Keratinocyte (primary cell): ENCODE data around the gene TENM4. TPM values are rescaled to one million over a fixed set of nuclear protein-coding genes. Genes with fewer than 3 reads are reported as not detected.

Experiments
- DNase-seq: peaks from one replicate; pipeline ENCODE4 v3.0.0-alpha.2; 2011; ENCODE audit warnings: low read depth, missing footprints, low spot score
- FAIRE-seq: peaks from 2 replicates; lab custom pipeline; 2011; peaks lifted over from hg19 to GRCh38; lab: Jason Lieb, UNC
- H2AFZ ChIP-seq: 2 replicates; pipeline ENCODE4 v1.6.0; 2012; ENCODE audit warnings: low read length, control low read depth, inconsistent platforms; ENCODE audit not compliant: control insufficient read depth
- H3K27ac ChIP-seq: 2 replicates; pipeline ENCODE4 v1.5.1; 2011; ENCODE audit warnings: low read length; ENCODE audit not compliant: control insufficient read depth, insufficient read depth
- H3K27me3 ChIP-seq: 3 replicates; pipeline ENCODE4 v1.6.0; 2011; ENCODE audit warnings: low read length; ENCODE audit not compliant: control insufficient read depth, insufficient read depth; ENCODE audit errors: extremely low read depth
- H3K36me3 ChIP-seq, 2 experiments: 2 replicates in 1 of 2; 3 replicates in 1 of 2; pipeline ENCODE4 v1.5.1; 2011; ENCODE audit warnings: low read length in 2 of 2, mild to moderate bottlenecking in 1 of 2; ENCODE audit not compliant: control insufficient read depth in 2 of 2, insufficient read depth in 2 of 2; ENCODE audit errors: extremely low read depth in 1 of 2
- H3K4me1 ChIP-seq: 3 replicates; pipeline ENCODE4 v1.5.1; 2011; ENCODE audit warnings: low read length; ENCODE audit not compliant: control insufficient read depth, insufficient read depth; ENCODE audit errors: extremely low read depth
- H3K4me2 ChIP-seq: 3 replicates; pipeline ENCODE4 v1.6.0; 2011; ENCODE audit warnings: low read depth, low read length; ENCODE audit not compliant: control insufficient read depth, insufficient read depth; ENCODE audit errors: extremely low read depth
- H3K4me3 ChIP-seq, 3 experiments: fragments of 200-600 bp in 1 of 3; sonication (generic) in 1 of 3; 2 replicates in 2 of 3; 3 replicates in 1 of 3; pipeline ENCODE4 v1.5.1; 2011 to 2016; ENCODE audit warnings: low read length in 3 of 3, mild to moderate bottlenecking in 3 of 3, control low read depth in 2 of 3, inconsistent platforms in 1 of 3, low read depth in 1 of 3, mixed read lengths in 1 of 3, mixed run types in 1 of 3, moderate library complexity in 1 of 3; ENCODE audit not compliant: control insufficient read depth in 2 of 3, insufficient read depth in 2 of 3; ENCODE audit errors: extremely low read depth in 1 of 3
- H3K79me2 ChIP-seq: 2 replicates; pipeline ENCODE4 v1.6.0; 2012; ENCODE audit warnings: low read length; ENCODE audit not compliant: control insufficient read depth, insufficient read depth
- H3K9ac ChIP-seq: 3 replicates; pipeline ENCODE4 v1.6.0; 2011; ENCODE audit warnings: low read length; ENCODE audit not compliant: control insufficient read depth, insufficient read depth; ENCODE audit errors: extremely low read depth
- H3K9me1 ChIP-seq: 3 replicates; pipeline ENCODE4 v1.6.0; 2011; ENCODE audit warnings: low read length; ENCODE audit not compliant: control insufficient read depth, insufficient read depth; ENCODE audit errors: extremely low read depth
- H3K9me3 ChIP-seq: 2 replicates; pipeline ENCODE4 v1.5.1; 2012; ENCODE audit warnings: low read depth, low read length; ENCODE audit not compliant: control insufficient read depth
- H4K20me1 ChIP-seq: 3 replicates; pipeline ENCODE4 v1.6.0; 2011; ENCODE audit warnings: low read length; ENCODE audit not compliant: control insufficient read depth, insufficient read depth; ENCODE audit errors: extremely low read depth
- EZH2 ChIP-seq: IDR thresholded peaks from one replicate; pipeline ENCODE4 v1.6.1; 2012; ENCODE audit warnings: inconsistent platforms, mild to moderate bottlenecking, low read length, moderate library complexity
- dilution Hi-C: fragments of 300-500 bp; cut with MboI; formaldehyde crosslinking; loops from one replicate; pipeline ENCODE4 v1.7.0; 2020; ENCODE audit warnings: low sequenced_read_pairs; ENCODE audit not compliant: extremely low pct_ligation_motif_present
- polyA plus RNA-seq, 5 experiments: library from polyadenylated mRNA; depleted of rRNA in 3 of 5; stranded (reverse) in 3 of 5; stranded (forward) in 1 of 5; unstranded in 1 of 5; fragments of >200 nt; gene quantifications; 1 replicate in 1 of 5; 2 replicates in 3 of 5; 3 replicates in 1 of 5; pipeline versions ENCODE4 v1.2.1 to v1.2.3, GENCODE V29; 2011 to 2012; ENCODE audit warnings: missing spikeins in 2 of 5, low read depth in 1 of 5, low replicate concordance in 1 of 5
- TF ChIP-seq, protein P1 (sequence below), 3 experiments: IDR thresholded peaks in 1 of 3; conservative IDR thresholded peaks in 1 of 3; optimal IDR thresholded peaks in 1 of 3; 2 replicates in 2 of 3; 3 replicates in 1 of 3; pipeline versions ENCODE3 to v1.5.1; 2011; ENCODE audit warnings: low read length in 3 of 3, mild to moderate bottlenecking in 3 of 3, moderate library complexity in 2 of 3, control low read depth in 1 of 3, inconsistent platforms in 1 of 3; ENCODE audit not compliant: insufficient read depth in 2 of 3; ENCODE audit errors: extremely low read depth in 1 of 3

The TENM4 gene
- polyA plus RNA-seq, 1 donor (not counting 4 experiments of a cell fraction or from before 2014, with no cell fraction given), result 3.5 TPM

DNA sequence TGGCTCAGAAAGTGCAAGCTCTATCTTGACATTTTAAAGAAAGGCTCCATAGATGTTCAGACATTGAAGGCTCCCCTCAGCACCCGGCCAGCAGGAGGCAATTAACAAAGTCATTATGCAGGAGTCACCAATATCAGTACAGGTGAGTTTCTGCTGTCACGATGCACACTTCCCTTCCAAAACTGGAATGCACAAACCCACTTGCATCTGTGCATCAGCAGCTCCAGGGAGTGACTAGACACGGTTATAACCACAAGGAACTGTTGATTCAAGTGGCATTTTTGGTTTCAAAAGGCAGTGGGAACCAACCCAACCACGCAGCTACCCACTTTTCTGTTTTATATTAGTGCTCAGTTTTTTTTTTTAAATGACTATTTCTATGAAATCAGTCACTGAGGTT, 572.3 kb downstream of the TENM4 start:
- H3K4me2 ChIP-seq, result no peak overlapping the region
- dilution Hi-C loops, result no loop called here
- H2AFZ ChIP-seq, result no peak overlapping the region
- no peaks in the 10 kb centered on the region for H3K9me1 ChIP-seq
- H3K27me3 ChIP-seq, result no peaks in the 10 kb centered on the region
- no peak overlapping the region for H3K27ac ChIP-seq
- H3K4me3 ChIP-seq, result no peak overlapping the region
- no peaks in the 10 kb centered on the region for H3K4me1 ChIP-seq
- FAIRE-seq (no peak), DNase-seq (no peak)
- H3K9me3 ChIP-seq, result no peaks in the 10 kb centered on the region
- no peaks in the 10 kb centered on the region for H4K20me1 ChIP-seq
- no peak overlapping the region for H3K9ac ChIP-seq
- TF ChIP-seq, protein P1, sequence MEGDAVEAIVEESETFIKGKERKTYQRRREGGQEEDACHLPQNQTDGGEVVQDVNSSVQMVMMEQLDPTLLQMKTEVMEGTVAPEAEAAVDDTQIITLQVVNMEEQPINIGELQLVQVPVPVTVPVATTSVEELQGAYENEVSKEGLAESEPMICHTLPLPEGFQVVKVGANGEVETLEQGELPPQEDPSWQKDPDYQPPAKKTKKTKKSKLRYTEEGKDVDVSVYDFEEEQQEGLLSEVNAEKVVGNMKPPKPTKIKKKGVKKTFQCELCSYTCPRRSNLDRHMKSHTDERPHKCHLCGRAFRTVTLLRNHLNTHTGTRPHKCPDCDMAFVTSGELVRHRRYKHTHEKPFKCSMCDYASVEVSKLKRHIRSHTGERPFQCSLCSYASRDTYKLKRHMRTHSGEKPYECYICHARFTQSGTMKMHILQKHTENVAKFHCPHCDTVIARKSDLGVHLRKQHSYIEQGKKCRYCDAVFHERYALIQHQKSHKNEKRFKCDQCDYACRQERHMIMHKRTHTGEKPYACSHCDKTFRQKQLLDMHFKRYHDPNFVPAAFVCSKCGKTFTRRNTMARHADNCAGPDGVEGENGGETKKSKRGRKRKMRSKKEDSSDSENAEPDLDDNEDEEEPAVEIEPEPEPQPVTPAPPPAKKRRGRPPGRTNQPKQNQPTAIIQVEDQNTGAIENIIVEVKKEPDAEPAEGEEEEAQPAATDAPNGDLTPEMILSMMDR (optimal IDR thresholded peaks at IDR 0.05 in 1 of 3, IDR thresholded peaks at IDR 0.05 in 1 of 3, conservative IDR thresholded peaks at IDR 0.05 in 1 of 3; ENCODE audit: extremely low read depth in 1 of 3, insufficient read depth in 2 of 3, low read length in 3 of 3), result no peak
- TF ChIP-seq EZH2, result no peak
- no peaks in the 10 kb centered on the region for H3K79me2 ChIP-seq
- no peaks in the 10 kb centered on the region for H3K36me3 ChIP-seq

DNA sequence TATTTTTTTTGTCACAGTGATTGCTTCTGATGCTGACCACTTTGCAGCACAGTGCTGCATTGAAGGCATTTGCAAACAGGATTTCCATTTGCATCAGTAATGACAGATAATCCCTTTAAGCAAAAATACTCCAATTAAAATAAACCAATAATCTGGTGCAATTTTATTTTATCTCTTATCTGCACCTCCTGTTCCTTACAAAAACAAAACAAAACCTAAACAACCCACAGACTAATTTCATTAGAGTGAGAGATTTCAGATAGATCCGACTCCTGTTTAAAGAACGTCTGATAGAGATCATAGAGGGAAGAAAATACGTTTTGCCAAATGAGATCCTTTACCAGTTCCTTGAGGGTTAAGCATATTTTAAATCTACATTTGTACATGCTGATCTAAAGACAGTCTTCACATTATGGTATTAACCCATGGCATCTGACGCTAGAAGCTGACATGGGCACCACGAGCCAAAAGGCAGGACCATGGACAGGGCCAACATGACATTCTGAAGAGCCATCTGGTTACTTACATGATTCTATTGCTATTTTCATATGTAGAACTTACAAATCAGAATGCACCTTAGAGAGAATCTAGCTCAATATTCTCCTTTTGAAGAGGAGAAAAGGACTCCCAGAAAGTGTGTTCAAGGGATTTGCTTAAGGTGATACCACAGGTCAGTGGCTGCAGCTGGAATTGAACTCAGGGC, 580.0 kb downstream of the TENM4 start:
- H3K27me3 ChIP-seq, result no peaks in the 10 kb centered on the region
- H4K20me1 ChIP-seq, result no peaks in the 10 kb centered on the region
- TF ChIP-seq, protein P1 (optimal IDR thresholded peaks at IDR 0.05 in 1 of 3, IDR thresholded peaks at IDR 0.05 in 1 of 3, conservative IDR thresholded peaks at IDR 0.05 in 1 of 3; ENCODE audit: extremely low read depth in 1 of 3, insufficient read depth in 2 of 3, low read length in 3 of 3), result no peak
- TF ChIP-seq EZH2, result no peak
- H3K9ac ChIP-seq, result no peak overlapping the region
- H3K79me2 ChIP-seq, result no peaks in the 10 kb centered on the region
- DNase-seq (no peak), FAIRE-seq (no peak)
- H2AFZ ChIP-seq, result no peak overlapping the region
- no peak overlapping the region for H3K27ac ChIP-seq
- H3K9me1 ChIP-seq, result no peaks in the 10 kb centered on the region
- H3K36me3 ChIP-seq, result peaks cover 0 to 2% of the 10 kb centered on the region in 2 experiments
- H3K4me1 ChIP-seq, result no peaks in the 10 kb centered on the region
- no peaks in the 10 kb centered on the region for H3K9me3 ChIP-seq
- no peak overlapping the region for H3K4me2 ChIP-seq
- dilution Hi-C loops, result no loop called here
- no peak overlapping the region for H3K4me3 ChIP-seq
